Posterior vena cava (tissue), 2 donors: ENCODE measurements around the gene PYDC2. TPM values are rescaled to one million over a fixed set of nuclear protein-coding genes. Genes with fewer than 3 reads are reported as not detected.

Experiments
- DNase-seq: peaks from one replicate; pipeline ENCODE4 v3.0.0-alpha.2; 2020; ENCODE audit warnings: low spot score
- intact Hi-C, 2 donors: fragments of 100-400 bp; cut with DNase I; formaldehyde crosslinking; loops; one replicate each; pipeline versions ENCODE4 v1.14.1 to v1.14.2; 2022 to 2023
- long read RNA-seq, 2 donors: library from polyadenylated mRNA; unstranded; transcript quantifications; one replicate each; pipeline ENCODE4 v2.0.0, GENCODE V29; 2020 to 2021
- total RNA-seq, 2 donors: library from RNA; stranded (reverse); fragmentation: NEBNext Ultra II Directional; extraction: Animal tissue kit (Norgen Biotek cat#: 25700); gene quantifications; one replicate each; pipeline ENCODE4 v1.2.1, GENCODE V29; 2021
- donor health status: DM: yes; HTN: yes; CAD: no.
- donor health status: DM: yes; HTN: yes; CAD: no.

Gene PYDC2
- not detected for total RNA-seq
- long read RNA-seq, donor 1 = 0 reads
- long read RNA-seq, donor 2 = 0 reads

GRCh38 chr3:191461113-191461595 is at the start of gene PYDC2:
Gene PYDC2 (plus strand): TSS chr3:191461163. CDS start chr3:191461163, 0 bp downstream.
- DNase-seq = no peak
- intact Hi-C loops = no loop called here

- intact Hi-C loops = no loop called here
- no peak for DNase-seq
Measured at GRCh38 chr3:191412759-191413158, 48.2 kb upstream of the PYDC2 start.

- intact Hi-C loops = no loop called here
- no peak for DNase-seq
Measured at GRCh38 chr3:191414286-191414685, 46.7 kb upstream of the PYDC2 start.

GRCh38 chr3:191414732-191415131 is 46.2 kb upstream of the PYDC2 start:
- intact Hi-C loops = no loop called here
- DNase-seq = no peak

GRCh38 chr3:191415566-191415965 is 45.4 kb upstream of the PYDC2 start:
- DNase-seq = no peak
- intact Hi-C loops = no loop called here

GRCh38 chr3:191417457-191417729 is 43.6 kb upstream of the PYDC2 start:
- no peak for DNase-seq
- intact Hi-C loops = no loop called here

- intact Hi-C loops = no loop called here
Measured at GRCh38 chr3:191420771-191421170, 40.2 kb upstream of the PYDC2 start.

GRCh38 chr3:191424881-191425280 is 36.1 kb upstream of the PYDC2 start:
- DNase-seq = no peak
- intact Hi-C loops = no loop called here

More at GRCh38 chr3:191420771-191421170, 40.2 kb upstream of the PYDC2 start:
- DNase-seq = no peak

GRCh38 chr3:191425322-191425734 is 35.6 kb upstream of the PYDC2 start:
- intact Hi-C loops = no loop called here
- DNase-seq = no peak

GRCh38 chr3:191426311-191426710 is 34.7 kb upstream of the PYDC2 start:
- intact Hi-C loops = no loop called here
- DNase-seq = no peak

GRCh38 chr3:191428177-191428576 is 32.8 kb upstream of the PYDC2 start:
- intact Hi-C loops = no loop called here
- no peak for DNase-seq

- intact Hi-C loops = no loop called here
- no peak for DNase-seq
Measured at GRCh38 chr3:191430103-191430502, 30.9 kb upstream of the PYDC2 start.

- DNase-seq = no peak
- intact Hi-C loops = no loop called here
Measured at GRCh38 chr3:191431160-191431822, 29.7 kb upstream of the PYDC2 start.

- intact Hi-C loops = no loop called here
- DNase-seq = no peak
Measured at GRCh38 chr3:191432162-191432561, 28.8 kb upstream of the PYDC2 start.

GRCh38 chr3:191434024-191434423 is 26.9 kb upstream of the PYDC2 start:
- intact Hi-C loops = no loop called here
- no peak for DNase-seq

GRCh38 chr3:191435981-191436380 is 25.0 kb upstream of the PYDC2 start:
- intact Hi-C loops = no loop called here
- no peak for DNase-seq

- intact Hi-C loops = no loop called here
- no peak for DNase-seq
Measured at GRCh38 chr3:191438150-191438814, 22.7 kb upstream of the PYDC2 start.

GRCh38 chr3:191440532-191440931 is 20.4 kb upstream of the PYDC2 start:
- no peak for DNase-seq
- intact Hi-C loops = no loop called here

- intact Hi-C loops = no loop called here
- DNase-seq = no peak
Measured at GRCh38 chr3:191441687-191442086, 19.3 kb upstream of the PYDC2 start.

GRCh38 chr3:191444569-191444968 is 16.4 kb upstream of the PYDC2 start:
- DNase-seq = no peak
- intact Hi-C loops = no loop called here

GRCh38 chr3:191449256-191449655 is 11.7 kb upstream of the PYDC2 start:
- no peak for DNase-seq
- intact Hi-C loops = no loop called here
